AG09319 (cell line): ENCODE measurements around the gene GRIK3.

ENCODE experiments used
- DNase-seq: peaks from one replicate; pipeline ENCODE4 v3.0.0-alpha.2; 2010; ENCODE audit warnings: low read depth; ENCODE audit errors: extremely low read depth
- CTCF ChIP-seq: IDR thresholded peaks from 2 replicates; pipeline ENCODE4 v1.5.1; 2011; ENCODE audit warnings: low read depth, mild to moderate bottlenecking, inconsistent platforms, low read length, moderate library complexity

GRIK3 gene

GRCh38 chr1:36857754-36858153 lies 176.6 kb downstream of the GRIK3 start:
- no peak for DNase-seq
- TF ChIP-seq CTCF = no peak

GRCh38 chr1:36855699-36856494 lies 178.4 kb downstream of the GRIK3 start:
- no peak for DNase-seq
- no peak for TF ChIP-seq CTCF

- no peak for TF ChIP-seq CTCF
- DNase-seq = no peak
These were observed 180.7 kb downstream of the GRIK3 start for GRCh38 chr1:36853638-36854037.

- no peak for TF ChIP-seq CTCF
- DNase-seq = no peak
These were observed 181.7 kb downstream of the GRIK3 start for GRCh38 chr1:36852586-36852985.

- no peak for DNase-seq
- no peak for TF ChIP-seq CTCF
These were observed 182.7 kb downstream of the GRIK3 start for GRCh38 chr1:36851595-36851994.

GRCh38 chr1:36851087-36851486 lies 183.2 kb downstream of the GRIK3 start:
- no peak for DNase-seq
- no peak for TF ChIP-seq CTCF

- no peak for DNase-seq
- no peak for TF ChIP-seq CTCF
These were observed 184.4 kb downstream of the GRIK3 start for GRCh38 chr1:36849956-36850355.
